GM18502 (cell line): Measurements from ENCODE around the gene GRWD1.

ENCODE experiments used
- ATAC-seq: cut with Tn5 transposase; IDR thresholded peaks from one replicate; pipeline ENCODE4 v1.9.1; 2021; ENCODE audit warnings: mild to moderate bottlenecking; ENCODE audit not compliant: unreplicated experiment, poor library complexity

Gene GRWD1

DNA sequence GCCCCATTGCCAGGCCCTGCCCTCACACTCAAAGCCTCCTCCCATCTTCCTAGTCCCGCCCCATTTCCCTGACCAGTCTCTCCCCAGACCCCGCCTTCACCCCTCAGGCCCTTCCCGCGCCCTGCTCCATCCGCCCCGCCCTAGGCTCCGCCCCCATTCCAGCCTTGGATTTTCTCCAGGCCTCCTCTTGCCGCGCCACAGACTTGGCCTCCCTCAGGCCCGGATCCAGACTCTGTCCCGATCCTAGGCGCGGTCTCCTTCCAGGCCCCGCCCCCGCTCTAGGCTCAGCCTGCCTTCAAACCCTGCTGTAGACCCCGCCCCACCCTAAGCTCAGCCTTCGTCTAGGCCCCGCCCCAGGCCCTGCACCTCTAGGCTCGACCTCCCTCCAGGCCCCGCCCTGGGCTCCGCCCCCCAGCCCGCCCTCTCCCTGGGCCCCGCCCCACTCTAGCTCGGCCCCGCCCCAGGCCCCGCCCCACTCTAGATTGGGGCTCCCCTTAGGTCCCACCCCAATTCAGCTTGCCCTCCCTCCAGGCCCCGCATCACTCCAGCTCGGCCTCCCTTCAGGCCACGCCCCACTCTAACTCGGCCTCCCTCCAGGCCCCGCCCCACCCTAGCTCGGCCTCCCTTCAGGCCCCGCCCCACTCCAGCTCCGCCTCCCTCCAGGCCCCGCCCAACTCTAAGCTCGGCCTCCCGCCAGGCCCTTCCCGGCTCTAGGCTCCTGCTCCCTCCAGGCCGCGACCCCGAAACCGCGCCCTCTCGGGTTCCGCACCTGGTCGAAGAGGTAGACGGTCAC is 47.3 kb downstream of the GRWD1 start:
- ATAC-seq = peak; percentile 68

- peak; percentile 17 for ATAC-seq
Observed at GRCh38 chr19:48493718-48494401, 48.1 kb downstream of the GRWD1 start.

DNA sequence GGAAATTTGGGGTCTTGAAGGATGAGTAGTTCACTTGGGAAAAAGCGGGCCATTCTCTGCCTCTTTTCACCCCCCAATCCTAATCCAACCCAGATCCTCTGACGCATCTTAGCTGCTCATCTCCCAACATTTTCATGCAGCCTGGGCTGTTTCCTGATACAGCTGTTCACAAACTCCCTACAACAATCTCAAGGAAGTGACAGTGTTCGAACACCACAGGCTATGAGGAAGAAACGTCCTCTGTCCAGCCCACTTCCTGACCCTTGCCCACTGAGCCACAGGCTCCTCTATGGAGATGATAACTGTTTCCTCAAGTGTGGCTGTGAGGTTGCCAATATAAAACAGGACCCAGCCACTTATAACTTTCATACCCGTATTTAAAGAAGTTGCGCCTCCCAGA is 49.6 kb downstream of the GRWD1 start:
- ATAC-seq = no peak

DNA sequence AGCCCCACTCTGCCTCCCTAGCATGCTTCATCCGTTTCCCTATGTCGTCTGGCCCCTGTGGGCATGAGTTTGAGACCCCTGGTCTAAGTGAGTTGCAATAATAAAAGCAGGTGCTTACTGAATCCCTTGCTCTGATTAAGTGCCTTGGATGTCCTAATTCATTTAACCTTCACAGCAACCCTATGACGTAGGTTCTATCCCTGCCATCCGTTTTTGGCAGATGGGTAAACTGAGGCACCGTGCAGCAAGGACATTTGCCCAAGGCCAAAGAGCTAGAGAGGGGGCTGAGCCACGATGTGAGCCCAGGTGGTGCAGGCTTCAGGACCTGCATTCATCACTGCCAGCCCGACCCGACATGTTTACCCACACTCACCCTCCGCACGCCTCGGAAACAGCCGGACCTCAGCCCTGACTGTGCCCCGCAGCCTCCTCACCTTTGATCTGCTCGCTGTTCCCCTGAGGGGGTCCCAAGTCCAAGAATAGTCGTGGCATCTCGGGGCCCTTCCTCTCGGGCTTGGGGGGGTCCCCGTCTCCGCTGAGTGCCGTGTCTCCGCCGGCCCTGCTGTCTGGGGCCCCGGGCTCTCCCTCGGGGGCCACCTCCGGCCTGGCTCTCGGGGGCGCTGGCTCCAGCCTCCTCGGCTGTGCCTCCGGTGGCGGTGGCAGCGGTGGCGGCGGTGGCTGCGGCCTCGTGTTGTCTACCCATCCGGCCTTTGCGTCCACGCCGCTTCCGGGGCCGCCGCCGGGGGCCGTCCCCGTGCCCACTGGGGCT is 51.4 kb downstream of the GRWD1 start:
- ATAC-seq = no peak

- ATAC-seq = no peak
Observed at GRCh38 chr19:48497728-48498594, 52.2 kb downstream of the GRWD1 start.

DNA sequence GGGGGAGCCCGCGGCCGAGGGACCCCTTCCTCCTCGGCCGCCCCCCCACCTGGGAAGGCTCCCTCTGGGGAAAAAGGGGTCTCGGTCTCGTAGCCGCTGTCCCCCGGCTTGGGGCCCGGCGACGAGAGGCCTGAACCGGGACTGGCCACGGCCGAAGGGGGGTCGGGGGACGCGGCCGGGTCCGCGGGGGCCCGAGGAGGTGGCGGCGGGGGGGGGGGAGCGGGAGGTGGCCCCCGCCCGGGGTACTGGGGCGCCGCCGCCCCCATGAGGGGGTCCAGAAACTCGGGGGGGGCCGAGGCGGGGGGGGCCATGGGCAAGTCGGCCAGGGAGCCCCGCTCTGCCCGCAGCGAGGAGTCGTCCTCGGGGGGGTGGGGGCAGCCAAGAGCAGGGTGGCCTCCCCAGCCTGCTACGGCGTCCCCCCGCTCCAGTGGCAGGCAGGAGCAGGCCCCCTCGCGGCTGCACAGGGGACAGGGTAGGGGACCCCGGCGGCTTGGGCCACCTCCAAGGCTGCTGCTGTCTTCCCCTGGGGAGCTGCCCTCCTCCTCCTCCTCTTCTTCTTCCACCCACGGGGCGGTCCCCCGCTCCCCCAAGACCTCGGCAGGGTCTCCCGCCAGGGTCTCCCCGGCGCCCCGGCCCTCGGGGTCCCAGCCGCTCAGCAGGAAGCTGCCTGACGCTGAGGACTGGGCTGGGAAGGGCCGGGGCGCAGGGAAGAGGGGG is 53.0 kb downstream of the GRWD1 start:
- no peak for ATAC-seq

GRCh38 chr19:48499316-48500090 is 53.7 kb downstream of the GRWD1 start:
- no peak for ATAC-seq

DNA sequence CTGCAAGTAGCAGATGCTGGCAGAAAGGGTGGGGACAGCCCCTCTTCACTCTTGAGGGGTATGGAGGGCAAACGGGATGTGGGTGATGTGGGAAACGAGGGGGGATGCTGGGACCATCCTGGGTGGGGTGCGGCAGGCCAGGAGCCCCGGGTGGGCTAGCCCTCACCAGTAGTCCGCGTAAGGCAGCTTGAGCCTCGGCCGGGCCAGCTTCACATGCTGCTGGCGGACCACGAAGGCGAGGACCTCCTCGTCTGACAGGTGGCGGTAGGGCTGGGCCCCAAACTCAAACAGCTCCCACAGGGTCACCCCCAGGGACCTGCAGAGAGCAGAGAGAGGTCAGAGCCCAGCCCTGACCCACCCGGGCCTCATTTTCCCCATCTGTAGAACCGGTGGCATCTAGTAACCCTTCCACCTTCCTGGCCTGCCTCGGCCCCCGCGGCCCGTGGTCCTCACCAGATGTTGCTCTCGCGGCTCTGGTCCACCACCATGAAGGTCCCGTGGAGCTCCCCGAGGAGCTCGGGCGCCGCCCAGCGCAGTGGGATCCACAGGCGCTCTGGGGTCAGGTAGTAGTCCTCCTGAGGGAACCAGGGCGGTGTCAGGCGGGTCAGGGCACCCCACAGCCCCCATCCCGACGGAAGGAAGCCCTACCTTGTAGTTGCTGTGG is 55.2 kb downstream of the GRWD1 start:
- ATAC-seq = no peak

GRCh38 chr19:48501494-48502349 is 55.9 kb downstream of the GRWD1 start:
- ATAC-seq = no peak

GRCh38 chr19:48502350-48503018 is 56.7 kb downstream of the GRWD1 start:
- ATAC-seq = no peak

DNA sequence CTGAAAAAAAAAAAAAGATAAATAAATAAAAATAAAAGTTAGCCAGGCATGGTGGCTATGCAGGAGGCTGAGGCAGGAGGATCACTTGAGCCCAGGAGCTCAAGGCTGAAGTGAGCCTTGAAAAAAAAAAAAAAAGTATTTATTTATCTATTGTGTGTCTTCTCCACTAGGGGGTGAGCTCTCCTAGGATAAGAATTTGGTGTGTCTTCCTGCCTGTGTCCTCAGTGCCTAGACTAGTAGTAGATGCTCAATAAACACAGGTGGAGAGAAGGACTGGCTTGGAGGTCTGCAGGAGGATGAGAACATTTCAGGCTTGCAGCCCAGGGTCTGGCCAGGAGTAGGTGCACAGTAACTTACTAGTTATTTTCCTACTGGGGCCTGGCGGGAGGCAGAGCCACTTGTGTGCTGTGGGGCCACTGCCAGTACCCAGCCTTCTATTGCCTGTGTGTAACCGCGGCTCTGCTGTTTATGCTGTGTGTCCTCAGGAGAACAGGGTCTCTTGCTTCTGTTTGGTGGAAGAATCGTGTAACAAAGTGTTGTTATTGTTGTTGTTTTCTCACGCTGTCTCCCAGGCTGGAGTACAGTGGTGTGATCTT is 60.5 kb downstream of the GRWD1 start:
- ATAC-seq = no peak
